ENCODE data around the gene TBC1D12.

GRCh38 chr10:94571081-94571480 lies 168.7 kb downstream of the TBC1D12 start:
- no peak for TF ChIP-seq CTCF (IDR thresholded peaks at IDR 0.05; ENCODE audit: poor library complexity, severe bottlenecking)
- no peak for TF ChIP-seq EZH2 (IDR thresholded peaks at IDR 0.05; ENCODE audit: borderline replicate concordance, insufficient read depth, low read length, poor library complexity, severe bottlenecking)
- no peak for TF ChIP-seq REST (IDR thresholded peaks at IDR 0.05; ENCODE audit: borderline replicate concordance)
- TF ChIP-seq RAD21 (conservative IDR thresholded peaks at IDR 0.05): no peak
- TF ChIP-seq TAF1 (IDR thresholded peaks at IDR 0.05; ENCODE audit: low read depth): no peak
- no peak for TF ChIP-seq POLR2AphosphoS5 (IDR thresholded peaks at IDR 0.05)
